Measurements from ENCODE around the gene ZNF48.

GRCh38 chr16:30397056-30397455 is 1.8 kb downstream of the ZNF48 start:
- no peak for TF ChIP-seq EZH2 (optimal IDR thresholded peaks at IDR 0.05; ENCODE audit: low read depth, low read length)
- no peak for TF ChIP-seq CTCF (IDR thresholded peaks at IDR 0.05; ENCODE audit: low read length)
